Stimulated activated naive CD8-positive, alpha-beta T cell treated with anti-CD3 and anti-CD28 coated beads, Interleukin-15, amount 100 ng/mL, for 72 hours (primary cell): ENCODE data around the gene MC3R.

Experiments
- ATAC-seq: fragments of 150-1000 bp; cut with Tn5 transposase; 2 replicates; pipeline ENCODE4 v1.10.0; 2021; ENCODE audit warnings: mild to moderate bottlenecking, moderate library complexity
- DNase-seq, 2 donors: peaks; one replicate each; pipeline ENCODE4 v3.0.0; 2021 to 2022
- H3K27ac Mint-ChIP-seq, 2 donors: one replicate each; pipeline ENCODE4 v1.8.0; 2022; ENCODE audit warnings: mild to moderate bottlenecking in 2 of 2, mixed read lengths in 2 of 2, moderate library complexity in 2 of 2
- H3K27me3 Mint-ChIP-seq: one replicate; pipeline ENCODE4 v1.8.0; 2022; ENCODE audit warnings: mixed read lengths
- H3K4me1 Mint-ChIP-seq: one replicate; pipeline ENCODE4 v1.8.0; 2022; ENCODE audit warnings: mild to moderate bottlenecking, mixed read lengths
- H3K4me3 Mint-ChIP-seq, 2 donors: one replicate each; pipeline ENCODE4 v1.8.0; 2022; ENCODE audit warnings: mild to moderate bottlenecking in 2 of 2, mixed read lengths in 2 of 2, moderate library complexity in 1 of 2
- H3K9me3 Mint-ChIP-seq, 2 donors: one replicate each; pipeline ENCODE4 v1.8.0; 2022; ENCODE audit warnings: mixed read lengths in 2 of 2

MC3R gene

DNA sequence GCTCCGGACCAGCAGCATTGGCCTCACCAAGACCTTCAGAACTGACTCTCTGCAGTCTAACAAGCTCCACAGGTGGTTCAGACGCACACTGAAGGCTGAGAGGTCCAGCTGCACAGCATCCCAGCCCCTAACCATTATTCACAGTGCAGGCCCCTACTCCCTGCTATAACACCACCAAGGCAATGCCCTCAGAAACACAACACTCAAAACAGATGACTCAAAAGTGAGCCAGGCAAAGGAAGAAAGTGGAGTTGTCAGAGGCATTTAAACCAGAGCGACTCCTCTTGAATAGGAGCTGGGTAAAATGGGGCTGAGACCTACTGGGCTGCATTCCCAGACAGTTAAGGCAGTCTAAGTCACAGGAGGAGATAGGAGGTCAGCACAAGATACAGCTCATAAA is 20.5 kb upstream of the MC3R start:
- no peaks in the 10 kb centered on the region for H3K4me1 Mint-ChIP-seq
- no peak overlapping the region for H3K4me3 Mint-ChIP-seq
- H3K27ac Mint-ChIP-seq, result no peak overlapping the region
- ATAC-seq, result no peak
- no peak for DNase-seq
- peaks cover 7% of the 10 kb centered on the region for H3K27me3 Mint-ChIP-seq
- H3K9me3 Mint-ChIP-seq, result peaks cover 5 to 7% of the 10 kb centered on the region in 2 donors

DNA sequence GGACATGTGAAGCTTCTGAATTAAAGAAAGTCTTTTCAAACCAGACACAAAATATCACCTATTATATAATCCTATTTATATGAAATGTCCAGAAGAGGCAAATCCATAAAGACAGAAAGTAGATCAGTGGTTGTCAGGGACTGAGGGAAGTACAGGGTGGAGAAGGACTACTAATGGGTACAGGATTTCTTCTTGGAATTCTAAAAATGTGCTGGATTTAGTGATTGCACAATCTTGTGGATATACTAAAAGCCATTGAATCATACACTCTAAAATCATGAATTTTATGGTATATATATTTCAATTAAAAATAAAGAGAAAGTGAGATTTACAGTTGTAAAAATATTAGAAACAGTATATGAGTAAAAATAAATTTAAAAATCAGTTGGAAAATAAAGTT is 18.7 kb upstream of the MC3R start:
- H3K9me3 Mint-ChIP-seq, result peaks cover 15 to 17% of the 10 kb centered on the region in 2 donors
- H3K4me1 Mint-ChIP-seq, result no peaks in the 10 kb centered on the region
- H3K27me3 Mint-ChIP-seq, result peaks cover 7% of the 10 kb centered on the region
- H3K27ac Mint-ChIP-seq, result no peak overlapping the region
- H3K4me3 Mint-ChIP-seq, result no peak overlapping the region
- DNase-seq (no peak), ATAC-seq (no peak)

DNA sequence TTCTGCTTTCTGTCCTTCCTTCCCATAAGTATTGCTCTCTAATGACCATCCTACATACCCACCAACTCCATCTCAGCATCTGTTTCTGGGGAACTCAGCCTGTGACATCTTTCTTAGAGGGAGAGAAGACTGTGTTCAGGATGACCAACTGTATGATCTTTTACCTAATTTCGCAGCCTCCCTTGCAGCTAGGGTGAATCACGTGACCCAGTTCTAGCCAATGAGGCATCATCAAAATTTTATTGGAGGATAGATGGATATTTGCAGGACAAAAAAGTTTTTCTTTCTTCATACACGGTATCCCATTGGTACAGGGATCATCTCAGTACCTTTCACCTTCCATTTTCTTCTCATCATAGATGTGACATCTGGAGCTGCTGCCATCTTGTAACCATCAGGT is 14.4 kb upstream of the MC3R start:
- ATAC-seq, result no peak
- Mint-ChIP-seq H3K27me3 (peaks cover 14% of the 10 kb centered on the region), H3K4me3 (no peak overlapping the region)

DNA sequence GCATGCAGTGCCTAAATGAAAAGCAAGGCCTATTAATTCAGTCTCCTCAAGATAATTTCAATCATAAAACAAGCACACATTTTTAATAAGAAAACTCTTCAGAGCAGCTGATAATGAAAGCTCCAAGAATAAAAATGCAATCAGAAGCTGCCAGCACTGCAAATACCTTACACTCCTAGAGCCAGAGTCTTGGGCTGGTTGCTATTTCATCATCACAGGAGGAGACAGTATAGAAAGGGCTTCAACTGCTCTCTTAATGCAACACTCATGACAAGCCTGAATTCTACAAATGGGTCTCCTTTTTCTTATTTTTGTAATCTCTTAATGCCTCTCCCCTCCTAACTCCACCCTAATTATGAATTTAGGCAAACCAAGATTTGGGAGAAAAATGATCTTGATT is 11.2 kb upstream of the MC3R start:
- ATAC-seq (no peak), DNase-seq (no peak)
- H3K9me3 Mint-ChIP-seq, result peaks cover 20 to 39% of the 10 kb centered on the region in 2 donors
- no peak overlapping the region for H3K4me3 Mint-ChIP-seq
- peaks cover 17% of the 10 kb centered on the region for H3K27me3 Mint-ChIP-seq
- no peak overlapping the region for H3K27ac Mint-ChIP-seq
- no peaks in the 10 kb centered on the region for H3K4me1 Mint-ChIP-seq

More for the DNA sequence above, 14.4 kb upstream of the MC3R start:
- H3K9me3 Mint-ChIP-seq, result peaks cover 21 to 39% of the 10 kb centered on the region in 2 donors
- H3K4me1 Mint-ChIP-seq, result no peaks in the 10 kb centered on the region
- H3K27ac Mint-ChIP-seq, result no peak overlapping the region
- DNase-seq, result no peak

DNA sequence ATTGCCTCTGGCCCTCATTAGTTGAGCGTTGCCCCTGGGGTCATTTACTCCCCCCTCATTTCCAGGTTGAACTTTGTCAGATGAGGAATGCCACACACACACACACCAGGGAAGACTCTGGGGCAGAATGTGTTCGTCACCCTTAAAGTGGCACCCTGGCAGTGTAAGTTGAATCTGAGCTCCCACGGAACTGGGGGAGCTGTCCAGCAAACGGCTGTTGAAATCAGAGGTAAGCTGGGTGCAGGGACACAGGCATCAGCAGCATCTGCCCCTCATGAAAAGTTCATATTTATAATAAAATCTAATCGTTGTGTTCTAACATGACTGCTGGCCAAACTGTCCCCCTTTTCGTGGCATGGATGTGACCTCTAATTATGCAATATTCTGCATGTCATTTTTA is 4.3 kb upstream of the MC3R start:
- no peak overlapping the region for H3K27ac Mint-ChIP-seq
- DNase-seq, result no peak
- H3K27me3 Mint-ChIP-seq, result peaks cover 28% of the 10 kb centered on the region
- no peak overlapping the region for H3K4me3 Mint-ChIP-seq
- no peak for ATAC-seq
- H3K9me3 Mint-ChIP-seq, result no peaks in the 10 kb centered on the region
- no peaks in the 10 kb centered on the region for H3K4me1 Mint-ChIP-seq

DNA sequence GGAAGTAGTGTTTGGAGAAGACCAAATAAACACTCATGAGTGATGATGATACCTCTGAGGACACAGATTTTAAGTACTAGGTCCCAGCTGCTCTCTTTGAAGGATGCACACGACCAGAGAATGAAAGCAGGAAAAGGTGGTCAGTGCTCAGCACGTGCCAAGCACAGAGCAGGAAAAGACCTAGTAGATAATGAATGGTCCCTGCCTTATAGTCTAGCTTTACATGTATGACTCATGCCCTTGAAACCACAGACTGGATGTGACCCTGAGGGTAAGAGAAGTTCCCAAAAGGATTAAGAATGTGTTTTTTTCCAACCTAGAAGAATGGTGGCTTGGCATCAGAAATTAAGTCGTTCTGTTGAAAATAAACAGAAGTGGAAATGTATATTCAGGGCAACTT is 2.8 kb upstream of the MC3R start:
- DNase-seq (no peak), ATAC-seq (no peak)
- Mint-ChIP-seq H3K27me3 (peaks cover 38% of the 10 kb centered on the region), H3K27ac (no peak overlapping the region), H3K4me1 (no peaks in the 10 kb centered on the region), H3K9me3 (no peaks in the 10 kb centered on the region), H3K4me3 (no peak overlapping the region)

DNA sequence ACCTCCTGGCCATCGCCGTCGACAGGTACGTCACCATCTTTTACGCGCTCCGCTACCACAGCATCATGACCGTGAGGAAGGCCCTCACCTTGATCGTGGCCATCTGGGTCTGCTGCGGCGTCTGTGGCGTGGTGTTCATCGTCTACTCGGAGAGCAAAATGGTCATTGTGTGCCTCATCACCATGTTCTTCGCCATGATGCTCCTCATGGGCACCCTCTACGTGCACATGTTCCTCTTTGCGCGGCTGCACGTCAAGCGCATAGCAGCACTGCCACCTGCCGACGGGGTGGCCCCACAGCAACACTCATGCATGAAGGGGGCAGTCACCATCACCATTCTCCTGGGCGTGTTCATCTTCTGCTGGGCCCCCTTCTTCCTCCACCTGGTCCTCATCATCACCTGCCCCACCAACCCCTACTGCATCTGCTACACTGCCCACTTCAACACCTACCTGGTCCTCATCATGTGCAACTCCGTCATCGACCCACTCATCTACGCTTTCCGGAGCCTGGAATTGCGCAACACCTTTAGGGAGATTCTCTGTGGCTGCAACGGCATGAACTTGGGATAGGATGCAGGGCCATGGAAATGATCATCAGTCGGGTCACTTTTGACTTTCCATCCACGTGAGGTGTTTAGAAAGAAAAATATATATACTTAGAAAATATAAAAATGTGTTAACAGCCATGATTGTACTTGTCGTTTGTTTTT is 868 bp downstream of the MC3R start:
- no peak overlapping the region for H3K4me3 Mint-ChIP-seq
- H3K4me1 Mint-ChIP-seq, result no peaks in the 10 kb centered on the region
- ATAC-seq (peak; percentile 58), DNase-seq (peak; percentile 28 to 42)
- no peaks in the 10 kb centered on the region for H3K9me3 Mint-ChIP-seq
- no peak overlapping the region for H3K27ac Mint-ChIP-seq
- H3K27me3 Mint-ChIP-seq, result peaks cover 54% of the 10 kb centered on the region

DNA sequence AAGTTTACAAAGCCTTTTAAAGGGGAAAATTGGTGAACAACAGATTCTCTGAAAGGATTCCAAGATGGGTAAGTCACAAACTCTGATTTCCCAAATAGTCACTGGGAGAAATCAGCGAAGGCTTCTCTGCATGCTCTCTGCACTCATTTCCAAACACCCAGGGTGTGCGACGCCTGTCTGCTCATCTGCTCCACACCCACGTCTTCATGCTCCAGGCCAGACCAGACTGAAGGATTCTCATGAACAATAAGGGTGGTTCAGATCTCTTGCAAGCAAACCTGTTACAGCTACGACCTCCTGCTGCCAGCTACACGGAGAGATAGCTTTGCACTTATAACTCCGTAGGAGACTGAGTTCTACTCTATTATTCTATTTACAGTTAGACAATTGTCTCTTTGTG is 1.4 kb downstream of the MC3R start:
- no peaks in the 10 kb centered on the region for H3K9me3 Mint-ChIP-seq
- no peak overlapping the region for H3K27ac Mint-ChIP-seq
- DNase-seq (no peak), ATAC-seq (no peak)
- no peaks in the 10 kb centered on the region for H3K4me1 Mint-ChIP-seq
- no peak overlapping the region for H3K4me3 Mint-ChIP-seq
- H3K27me3 Mint-ChIP-seq, result peaks cover 54% of the 10 kb centered on the region

DNA sequence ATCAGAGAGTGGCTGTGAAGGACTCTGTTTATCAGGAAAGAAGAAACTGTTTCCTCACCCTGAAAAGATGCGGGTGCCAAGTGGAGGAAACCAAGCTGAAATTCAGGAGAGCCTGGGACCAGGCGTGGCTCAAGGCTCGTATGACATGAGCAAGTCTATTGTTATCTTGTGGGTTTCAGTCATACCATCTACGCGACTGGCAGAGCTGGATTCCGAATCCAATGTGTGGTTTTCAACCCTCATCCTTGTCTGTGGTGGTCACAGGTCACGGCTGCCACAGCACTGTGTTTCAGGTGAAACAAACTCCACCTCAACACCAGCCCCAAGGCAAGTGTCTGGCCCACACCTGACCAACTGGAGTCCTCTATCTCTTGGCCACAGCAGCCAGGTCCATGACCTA is 9.1 kb downstream of the MC3R start:
- ATAC-seq (no peak), DNase-seq (no peak)
- H3K27me3 Mint-ChIP-seq, result peaks cover 30% of the 10 kb centered on the region
- H3K4me1 Mint-ChIP-seq, result no peaks in the 10 kb centered on the region
- no peaks in the 10 kb centered on the region for H3K9me3 Mint-ChIP-seq
- H3K4me3 Mint-ChIP-seq, result no peak overlapping the region
- H3K27ac Mint-ChIP-seq, result no peak overlapping the region

DNA sequence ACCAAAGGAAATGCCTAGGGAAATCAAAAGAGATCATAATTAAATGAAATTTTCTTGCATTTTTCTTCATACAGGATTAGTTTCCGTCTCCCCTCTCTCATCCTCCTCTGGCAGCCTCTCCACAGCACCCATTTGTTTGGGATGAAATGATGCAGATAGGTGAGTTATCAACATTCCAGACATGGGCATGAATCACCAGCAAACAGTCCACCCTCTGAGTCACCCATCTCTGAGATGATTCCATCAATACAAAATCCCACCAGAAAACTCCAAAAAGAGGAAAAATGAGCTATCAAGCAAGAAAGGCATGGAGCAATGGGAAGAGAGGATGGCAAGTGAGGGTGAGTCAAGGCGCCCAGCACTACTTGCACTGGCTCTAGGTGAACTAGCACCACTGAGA is 11.4 kb downstream of the MC3R start:
- no peak for DNase-seq
- Mint-ChIP-seq H3K27ac (no peak overlapping the region), H3K9me3 (no peaks in the 10 kb centered on the region), H3K4me3 (no peak overlapping the region), H3K27me3 (peaks cover 46% of the 10 kb centered on the region), H3K4me1 (no peaks in the 10 kb centered on the region)
- ATAC-seq, result no peak

DNA sequence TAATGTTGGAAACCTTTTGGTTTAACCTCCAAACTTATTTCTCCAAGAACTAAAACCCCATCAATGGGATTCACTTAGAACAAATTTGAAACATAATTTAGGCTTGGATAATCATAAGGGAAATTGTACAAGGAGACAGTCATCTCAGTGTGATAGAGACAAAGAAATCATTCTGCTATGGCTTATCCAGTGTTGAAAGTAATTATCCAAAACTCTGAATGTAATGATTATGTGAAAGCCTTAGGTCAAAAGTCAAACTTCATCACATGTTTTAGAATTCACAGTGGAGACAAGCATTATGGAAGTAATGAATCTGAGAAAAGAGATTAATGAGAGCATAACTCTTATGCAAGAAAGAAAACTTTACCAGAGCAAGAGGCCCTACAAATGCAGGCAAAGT is 20.0 kb downstream of the MC3R start:
- no peaks in the 10 kb centered on the region for H3K9me3 Mint-ChIP-seq
- no peaks in the 10 kb centered on the region for H3K4me1 Mint-ChIP-seq
- ATAC-seq, result no peak
- DNase-seq, result no peak
- peaks cover 27% of the 10 kb centered on the region for H3K27me3 Mint-ChIP-seq
- H3K27ac Mint-ChIP-seq, result no peak overlapping the region
- no peak overlapping the region for H3K4me3 Mint-ChIP-seq

DNA sequence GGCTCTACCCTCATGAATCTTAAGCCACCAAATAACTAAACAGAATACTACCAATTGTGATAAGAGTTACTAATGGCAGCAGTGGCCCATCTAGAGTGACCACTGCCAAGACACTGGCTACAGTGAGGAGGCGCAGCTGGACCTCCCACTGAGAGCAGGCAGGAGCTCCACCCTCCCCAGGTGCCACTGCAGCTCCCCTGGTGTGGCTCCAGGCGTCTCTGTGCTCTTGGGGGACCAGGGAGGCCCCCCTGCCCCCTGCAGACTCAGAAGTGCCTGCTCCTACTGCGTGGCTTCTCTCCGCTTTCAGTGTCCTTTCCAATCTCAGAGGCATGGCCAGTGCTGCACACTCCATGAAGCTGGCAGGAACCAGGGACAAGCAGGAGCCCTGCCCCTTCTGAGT is 23.4 kb downstream of the MC3R start:
- no peak overlapping the region for H3K4me3 Mint-ChIP-seq
- no peak overlapping the region for H3K27ac Mint-ChIP-seq
- DNase-seq (no peak), ATAC-seq (no peak)
- H3K9me3 Mint-ChIP-seq, result no peaks in the 10 kb centered on the region
- no peaks in the 10 kb centered on the region for H3K4me1 Mint-ChIP-seq
- peaks cover 10% of the 10 kb centered on the region for H3K27me3 Mint-ChIP-seq

DNA sequence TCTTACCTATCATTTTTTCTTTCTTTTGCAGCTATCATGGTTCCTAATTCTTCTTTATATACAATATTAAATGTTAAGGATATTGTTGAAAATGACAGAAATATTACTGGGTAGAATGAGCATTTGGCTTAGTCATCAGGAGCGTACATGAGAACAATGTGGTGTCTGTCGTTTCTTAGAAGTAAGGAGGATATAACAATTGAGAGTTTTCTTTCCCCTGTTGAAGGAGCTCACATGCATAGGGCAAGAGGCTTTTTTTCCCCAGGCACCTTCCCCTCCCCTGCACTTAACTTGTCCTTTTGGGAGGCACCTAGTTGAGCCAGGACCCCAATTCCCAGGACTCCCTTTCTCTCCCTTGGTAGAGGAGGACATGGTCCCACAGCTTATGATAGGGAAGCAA is 25.0 kb downstream of the MC3R start:
- Mint-ChIP-seq H3K4me1 (no peaks in the 10 kb centered on the region), H3K27me3 (peaks cover 21% of the 10 kb centered on the region)
- ATAC-seq, result no peak

DNA sequence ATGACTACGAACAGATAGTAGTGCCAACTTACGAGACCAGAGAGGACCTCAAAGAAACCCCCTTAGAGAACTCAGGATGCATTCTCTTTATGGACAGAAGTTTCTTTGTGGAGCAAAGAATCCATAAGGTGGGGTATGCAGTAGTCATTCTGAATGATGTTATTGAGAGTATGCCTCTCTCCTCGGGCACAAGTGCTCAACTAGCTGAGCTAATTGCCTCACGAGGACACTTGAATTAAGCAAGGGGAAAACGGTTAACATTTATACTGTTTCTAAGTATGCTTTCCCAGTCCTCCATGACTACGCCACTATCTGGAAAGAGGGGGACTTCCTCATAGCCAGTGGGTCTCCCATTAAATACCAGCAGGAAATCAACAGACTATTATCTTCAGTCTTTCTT is 25.6 kb downstream of the MC3R start:
- Mint-ChIP-seq H3K27ac (no peak overlapping the region), H3K27me3 (peaks cover 21% of the 10 kb centered on the region), H3K4me1 (no peaks in the 10 kb centered on the region), H3K9me3 (no peaks in the 10 kb centered on the region), H3K4me3 (no peak overlapping the region)
- DNase-seq, result no peak
- ATAC-seq, result no peak

More for the DNA sequence above, 25.0 kb downstream of the MC3R start:
- no peak overlapping the region for H3K4me3 Mint-ChIP-seq
- no peaks in the 10 kb centered on the region for H3K9me3 Mint-ChIP-seq
- no peak for DNase-seq
- H3K27ac Mint-ChIP-seq, result no peak overlapping the region

DNA sequence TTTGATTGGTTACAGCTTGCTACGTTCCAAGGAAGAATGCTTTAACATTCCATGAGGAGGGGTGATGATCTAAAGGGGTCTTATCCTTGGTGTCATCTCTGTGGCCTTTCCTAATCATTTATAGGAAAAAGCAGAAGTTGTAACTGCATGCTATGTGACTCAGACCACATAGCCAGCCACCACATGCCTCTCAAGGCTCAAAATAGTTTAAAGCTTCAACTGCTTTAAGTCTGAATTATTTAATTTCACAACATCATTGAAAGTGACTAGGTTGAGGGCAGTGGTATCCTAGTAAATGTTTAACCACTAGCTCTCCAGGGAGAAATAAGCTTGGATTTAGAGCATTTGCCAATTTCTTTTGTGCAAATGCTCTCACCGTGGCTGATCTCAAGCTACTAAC is 29.7 kb downstream of the MC3R start:
- Mint-ChIP-seq H3K27ac (no peak overlapping the region), H3K9me3 (no peaks in the 10 kb centered on the region), H3K4me3 (no peak overlapping the region), H3K27me3 (peaks cover 13% of the 10 kb centered on the region), H3K4me1 (no peaks in the 10 kb centered on the region)
- ATAC-seq (no peak), DNase-seq (no peak)

DNA sequence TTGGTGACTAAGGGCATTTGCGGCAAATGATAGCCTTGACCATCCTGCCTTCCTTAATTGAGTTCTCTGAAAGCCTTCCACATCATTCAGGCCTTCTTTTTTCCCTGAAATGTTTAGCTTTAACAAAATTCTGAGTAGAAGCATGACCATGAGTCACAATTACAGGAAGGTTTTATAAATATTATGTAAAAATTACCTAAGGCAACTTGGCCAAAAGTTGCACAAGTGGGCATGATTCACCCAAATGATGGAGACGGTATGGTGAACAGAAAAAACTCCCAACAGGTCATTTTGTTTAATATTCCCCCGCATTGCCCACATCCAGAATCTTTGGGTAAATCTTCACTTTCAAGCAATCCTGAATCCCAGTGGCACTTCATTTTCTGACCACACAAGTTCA is 37.0 kb downstream of the MC3R start:
- ATAC-seq, result no peak

DNA sequence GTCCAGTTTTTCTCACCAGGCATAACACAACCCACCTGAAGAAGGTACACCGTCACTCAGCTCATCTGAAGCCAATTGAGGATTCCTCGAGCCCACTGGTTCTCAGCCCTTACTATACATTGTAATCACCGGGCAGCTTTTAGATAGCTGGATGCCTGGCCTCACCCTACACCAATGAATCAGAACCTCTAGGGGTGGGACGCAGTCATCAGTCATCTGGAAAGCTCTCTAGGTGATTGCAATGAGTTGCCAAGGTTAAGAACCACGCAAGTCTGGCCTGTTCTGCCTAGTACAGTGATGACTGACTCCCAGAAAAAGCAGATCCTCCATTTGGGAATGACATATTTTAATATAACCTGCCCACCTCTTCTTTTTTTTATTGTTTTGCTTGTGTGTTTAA is 41.1 kb downstream of the MC3R start:
- Mint-ChIP-seq H3K4me1 (no peaks in the 10 kb centered on the region), H3K27me3 (peaks cover 11% of the 10 kb centered on the region), H3K9me3 (no peaks in the 10 kb centered on the region), H3K27ac (no peak overlapping the region), H3K4me3 (no peak overlapping the region)
- ATAC-seq, result no peak
- DNase-seq, result no peak

More for the DNA sequence above, 37.0 kb downstream of the MC3R start:
- no peaks in the 10 kb centered on the region for H3K9me3 Mint-ChIP-seq
- peaks cover 6% of the 10 kb centered on the region for H3K27me3 Mint-ChIP-seq
- H3K4me3 Mint-ChIP-seq, result no peak overlapping the region
- DNase-seq, result no peak
- H3K4me1 Mint-ChIP-seq, result no peaks in the 10 kb centered on the region
- H3K27ac Mint-ChIP-seq, result no peak overlapping the region
